Measurements from ENCODE around the gene OR10G2. TPM values are rescaled to one million over a fixed set of nuclear protein-coding genes. Genes with fewer than 3 reads are reported as not detected.

Gene OR10G2
- total RNA-seq, 1 experiment from 2014 or later: not detected

DNA sequence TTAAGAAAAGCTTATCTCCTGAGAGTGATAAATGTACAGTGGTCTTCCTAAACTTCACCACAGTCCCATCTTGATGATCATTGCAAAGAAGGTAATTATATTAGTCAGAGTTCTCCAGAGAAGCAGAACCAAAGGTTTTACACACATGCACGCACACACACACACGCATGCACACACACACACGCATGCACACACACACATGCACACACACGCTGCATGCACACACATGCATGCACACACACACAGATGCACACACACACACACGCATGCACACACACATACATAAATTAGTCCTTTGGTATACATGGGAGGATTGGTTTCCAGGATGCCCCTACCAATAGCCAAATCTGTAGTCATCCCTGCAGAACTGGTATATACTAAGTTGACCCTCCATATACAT is 19.5 kb upstream of the OR10G2 start:
- DNase-seq (ENCODE audit: low spot score): no peak
- H3K36me3 Mint-ChIP-seq: no peaks in the 10 kb centered on the region
- ChIA-PET POLR2A (no interaction called here), CTCF (no interaction called here)
- no peak for ATAC-seq
- peaks cover 5% of the 10 kb centered on the region; the same call in 1 of the 2 replicates for H3K9me3 Mint-ChIP-seq
- H3K4me1 Mint-ChIP-seq: peaks cover 11% of the 10 kb centered on the region; the same call in 1 of the 2 replicates
- H3K4me3 Mint-ChIP-seq: no peak overlapping the region
- H3K27me3 Mint-ChIP-seq (ENCODE audit: low read depth): no peaks in the 10 kb centered on the region; the same call in 1 of the 2 replicates
- TF ChIP-seq SMAD4 (CRISPR knock-in tag; IDR thresholded peaks at IDR 0.05) (no peak), AR (CRISPR knock-in tag; IDR thresholded peaks at IDR 0.05) (no peak), KAT7 (CRISPR knock-in tag; IDR thresholded peaks at IDR 0.05; ENCODE audit: borderline replicate concordance) (no peak), MAX (CRISPR knock-in tag; IDR thresholded peaks at IDR 0.05) (no peak), SP1 (CRISPR knock-in tag; conservative IDR thresholded peaks at IDR 0.05) (no peak), MYBL2 (CRISPR knock-in tag; IDR thresholded peaks at IDR 0.05) (no peak), TEAD4 (CRISPR knock-in tag; IDR thresholded peaks at IDR 0.05) (no peak), ZNF423 (CRISPR knock-in tag; IDR thresholded peaks at IDR 0.05) (no peak), MLX (CRISPR knock-in tag; IDR thresholded peaks at IDR 0.05) (no peak), CDX4 (CRISPR knock-in tag; IDR thresholded peaks at IDR 0.05; ENCODE audit: borderline replicate concordance) (no peak)
- TF ChIP-seq, protein P1, sequence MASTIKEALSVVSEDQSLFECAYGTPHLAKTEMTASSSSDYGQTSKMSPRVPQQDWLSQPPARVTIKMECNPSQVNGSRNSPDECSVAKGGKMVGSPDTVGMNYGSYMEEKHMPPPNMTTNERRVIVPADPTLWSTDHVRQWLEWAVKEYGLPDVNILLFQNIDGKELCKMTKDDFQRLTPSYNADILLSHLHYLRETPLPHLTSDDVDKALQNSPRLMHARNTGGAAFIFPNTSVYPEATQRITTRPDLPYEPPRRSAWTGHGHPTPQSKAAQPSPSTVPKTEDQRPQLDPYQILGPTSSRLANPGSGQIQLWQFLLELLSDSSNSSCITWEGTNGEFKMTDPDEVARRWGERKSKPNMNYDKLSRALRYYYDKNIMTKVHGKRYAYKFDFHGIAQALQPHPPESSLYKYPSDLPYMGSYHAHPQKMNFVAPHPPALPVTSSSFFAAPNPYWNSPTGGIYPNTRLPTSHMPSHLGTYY (CRISPR knock-in tag; IDR thresholded peaks at IDR 0.05): no peak
- H3K27ac Mint-ChIP-seq: no peak overlapping the region

DNA sequence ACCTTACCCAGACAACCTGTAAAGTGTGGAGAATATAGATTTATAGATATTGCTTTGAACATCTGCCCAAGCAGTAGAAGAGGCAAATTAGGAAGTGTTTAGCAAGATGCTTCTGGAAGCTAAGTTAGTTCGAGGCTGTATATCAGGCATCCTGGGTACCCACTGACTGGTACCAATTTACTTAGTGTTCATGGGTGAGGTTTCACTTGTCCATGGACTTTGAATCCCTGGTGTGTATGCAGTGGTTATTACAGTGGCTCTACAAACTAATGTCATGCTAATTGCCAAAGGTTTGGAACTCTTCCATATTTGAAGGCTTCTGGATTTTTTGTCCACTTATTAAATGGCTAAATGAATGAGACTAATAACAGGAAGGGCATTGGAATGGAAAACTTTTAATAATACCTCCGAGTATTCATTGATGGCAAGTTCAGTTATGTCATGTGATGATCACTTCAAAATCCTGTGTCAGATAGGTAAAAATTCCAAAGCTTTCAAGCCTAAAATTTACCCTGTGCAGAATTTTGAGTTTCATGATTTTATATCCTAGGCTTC is 18.7 kb upstream of the OR10G2 start, which contains the start of gene OR4E2:
OR4E2 (plus strand) TSS at position 505 of the 555 bp plus-strand sequence. CDS start 11,248 bp downstream, outside the sequence.
- Mint-ChIP-seq H3K36me3 (no peaks in the 10 kb centered on the region), H3K4me3 (no peak within 1 kb of the TSS), H3K27ac (no peak within 1 kb of the TSS), H3K27me3 (ENCODE audit: low read depth) (no peaks in the 10 kb centered on the region; the same call in 1 of the 2 replicates), H3K4me1 (peaks cover 11% of the 10 kb centered on the region; the same call in 1 of the 2 replicates), H3K9me3 (peaks cover 6% of the 10 kb centered on the region; the same call in 1 of the 2 replicates)
- no peak for ATAC-seq
- DNase-seq (ENCODE audit: low spot score): no peak
- POLR2A ChIA-PET: no interaction called here
- CTCF ChIA-PET: no interaction called here
- TF ChIP-seq ZNF416 (CRISPR knock-in tag; IDR thresholded peaks at IDR 0.05) (no peak), CBFB (CRISPR knock-in tag; IDR thresholded peaks at IDR 0.05; ENCODE audit: low read depth) (no peak), ZBTB21 (CRISPR knock-in tag; IDR thresholded peaks at IDR 0.05; ENCODE audit: borderline replicate concordance) (no peak), ATF6 (CRISPR knock-in tag; IDR thresholded peaks at IDR 0.05) (no peak), TCF7 (CRISPR knock-in tag; IDR thresholded peaks at IDR 0.05; ENCODE audit: low read depth) (no peak)

All from WTC11 (cell line).